ENCODE data around the gene MTCL1.

DNA sequence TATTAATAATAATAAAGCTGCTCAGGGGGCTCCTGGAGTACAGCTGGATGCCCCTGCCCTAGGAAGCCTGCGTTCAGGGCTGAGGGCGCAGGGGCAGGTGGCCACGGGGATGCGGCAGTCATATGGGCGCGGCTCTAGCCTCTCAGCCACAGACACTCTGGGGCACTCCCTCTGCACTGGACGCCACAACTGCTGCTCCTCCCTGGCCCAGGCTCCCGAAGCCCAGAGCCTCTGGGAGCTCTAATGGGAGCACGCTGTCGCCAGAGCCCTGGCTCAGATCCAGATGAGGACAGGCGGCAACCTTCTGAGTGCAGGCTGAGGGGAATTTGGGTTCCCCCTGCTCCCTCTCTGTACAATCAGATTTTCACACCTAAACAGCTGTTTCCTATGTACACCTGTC lies 93.6 kb downstream of the MTCL1 start:
- TF ChIP-seq, protein P1, sequence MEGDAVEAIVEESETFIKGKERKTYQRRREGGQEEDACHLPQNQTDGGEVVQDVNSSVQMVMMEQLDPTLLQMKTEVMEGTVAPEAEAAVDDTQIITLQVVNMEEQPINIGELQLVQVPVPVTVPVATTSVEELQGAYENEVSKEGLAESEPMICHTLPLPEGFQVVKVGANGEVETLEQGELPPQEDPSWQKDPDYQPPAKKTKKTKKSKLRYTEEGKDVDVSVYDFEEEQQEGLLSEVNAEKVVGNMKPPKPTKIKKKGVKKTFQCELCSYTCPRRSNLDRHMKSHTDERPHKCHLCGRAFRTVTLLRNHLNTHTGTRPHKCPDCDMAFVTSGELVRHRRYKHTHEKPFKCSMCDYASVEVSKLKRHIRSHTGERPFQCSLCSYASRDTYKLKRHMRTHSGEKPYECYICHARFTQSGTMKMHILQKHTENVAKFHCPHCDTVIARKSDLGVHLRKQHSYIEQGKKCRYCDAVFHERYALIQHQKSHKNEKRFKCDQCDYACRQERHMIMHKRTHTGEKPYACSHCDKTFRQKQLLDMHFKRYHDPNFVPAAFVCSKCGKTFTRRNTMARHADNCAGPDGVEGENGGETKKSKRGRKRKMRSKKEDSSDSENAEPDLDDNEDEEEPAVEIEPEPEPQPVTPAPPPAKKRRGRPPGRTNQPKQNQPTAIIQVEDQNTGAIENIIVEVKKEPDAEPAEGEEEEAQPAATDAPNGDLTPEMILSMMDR (IDR thresholded peaks at IDR 0.05; ENCODE audit: low read depth, low read length), result no peak
- TF ChIP-seq POLR2A (IDR thresholded peaks at IDR 0.05; ENCODE audit: extremely low read depth, insufficient read length), result no peak
- no peak for TF ChIP-seq MYC (IDR thresholded peaks at IDR 0.05; ENCODE audit: low read depth, low read length)
- TF ChIP-seq, protein P2, sequence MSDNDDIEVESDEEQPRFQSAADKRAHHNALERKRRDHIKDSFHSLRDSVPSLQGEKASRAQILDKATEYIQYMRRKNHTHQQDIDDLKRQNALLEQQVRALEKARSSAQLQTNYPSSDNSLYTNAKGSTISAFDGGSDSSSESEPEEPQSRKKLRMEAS (IDR thresholded peaks at IDR 0.05; ENCODE audit: low read depth, low read length), result no peak
